Lower leg skin (tissue), 4 donors: ENCODE results near the gene METTL15. TPM values are rescaled to one million over a fixed set of nuclear protein-coding genes. Genes with fewer than 3 reads are reported as not detected.

Experiments used
- DNase-seq, 2 donors: peaks; one replicate each; pipeline ENCODE4 v3.0.0-alpha.2; 2019; ENCODE audit warnings: low spot score in 2 of 2
- H3K4me3 ChIP-seq: fragments of 200-600 bp; sonication (generic); 2 replicates; pipeline ENCODE4 v1.5.1; 2017; ENCODE audit warnings: mild to moderate bottlenecking, low read depth; ENCODE audit not compliant: poor library complexity, severe bottlenecking
- POLR2A ChIP-seq, 2 donors: fragments of 450-650 bp; IDR thresholded peaks; one replicate each; pipeline ENCODE4 v1.6.1; 2016 to 2017; ENCODE audit warnings: antibody characterized with exemption in 2 of 2, mild to moderate bottlenecking in 1 of 2, moderate library complexity in 1 of 2
- WGBS, 2 donors: methylation state at CpG; one replicate each; pipeline ENCODE4 v1.1.5; 2018; 5-methylcytosine and 5-hydroxymethylcytosine counted together
- intact Hi-C: fragments of 100-400 bp; cut with DNase I; formaldehyde crosslinking; loops from one replicate; pipeline ENCODE4 v1.15.0; 2023; ENCODE audit warnings: low total_unique reads
- total RNA-seq, 4 donors: library from RNA; depleted of rRNA; stranded (reverse); fragments of >200 nt; gene quantifications; one replicate each; pipeline ENCODE4 v1.1.0, GENCODE V29; 2016
- TF ChIP-seq, protein P1 (sequence below), 3 donors: fragments of 450-650 bp; IDR thresholded peaks; one replicate each; pipeline ENCODE4 v1.5.1; 2016; ENCODE audit warnings: antibody characterized with exemption in 3 of 3, mild to moderate bottlenecking in 3 of 3, moderate library complexity in 2 of 3

METTL15 gene
- total RNA-seq, 4 donors from 2014 or later = 5.4 to 12.9 (median 8.5) TPM

GRCh38 chr11:28242596-28242995, 134.4 kb downstream of the METTL15 start:
- intact Hi-C loops = no loop called here
- no peak for DNase-seq
- TF ChIP-seq, protein P1, sequence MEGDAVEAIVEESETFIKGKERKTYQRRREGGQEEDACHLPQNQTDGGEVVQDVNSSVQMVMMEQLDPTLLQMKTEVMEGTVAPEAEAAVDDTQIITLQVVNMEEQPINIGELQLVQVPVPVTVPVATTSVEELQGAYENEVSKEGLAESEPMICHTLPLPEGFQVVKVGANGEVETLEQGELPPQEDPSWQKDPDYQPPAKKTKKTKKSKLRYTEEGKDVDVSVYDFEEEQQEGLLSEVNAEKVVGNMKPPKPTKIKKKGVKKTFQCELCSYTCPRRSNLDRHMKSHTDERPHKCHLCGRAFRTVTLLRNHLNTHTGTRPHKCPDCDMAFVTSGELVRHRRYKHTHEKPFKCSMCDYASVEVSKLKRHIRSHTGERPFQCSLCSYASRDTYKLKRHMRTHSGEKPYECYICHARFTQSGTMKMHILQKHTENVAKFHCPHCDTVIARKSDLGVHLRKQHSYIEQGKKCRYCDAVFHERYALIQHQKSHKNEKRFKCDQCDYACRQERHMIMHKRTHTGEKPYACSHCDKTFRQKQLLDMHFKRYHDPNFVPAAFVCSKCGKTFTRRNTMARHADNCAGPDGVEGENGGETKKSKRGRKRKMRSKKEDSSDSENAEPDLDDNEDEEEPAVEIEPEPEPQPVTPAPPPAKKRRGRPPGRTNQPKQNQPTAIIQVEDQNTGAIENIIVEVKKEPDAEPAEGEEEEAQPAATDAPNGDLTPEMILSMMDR (IDR thresholded peaks at IDR 0.05) = no peak
- no peak for TF ChIP-seq POLR2A (IDR thresholded peaks at IDR 0.05)
- 93 to 96% methylated on average over 4 of the region's 4 CpGs for WGBS, 2 donors
- H3K4me3 ChIP-seq = no peak overlapping the region

DNA sequence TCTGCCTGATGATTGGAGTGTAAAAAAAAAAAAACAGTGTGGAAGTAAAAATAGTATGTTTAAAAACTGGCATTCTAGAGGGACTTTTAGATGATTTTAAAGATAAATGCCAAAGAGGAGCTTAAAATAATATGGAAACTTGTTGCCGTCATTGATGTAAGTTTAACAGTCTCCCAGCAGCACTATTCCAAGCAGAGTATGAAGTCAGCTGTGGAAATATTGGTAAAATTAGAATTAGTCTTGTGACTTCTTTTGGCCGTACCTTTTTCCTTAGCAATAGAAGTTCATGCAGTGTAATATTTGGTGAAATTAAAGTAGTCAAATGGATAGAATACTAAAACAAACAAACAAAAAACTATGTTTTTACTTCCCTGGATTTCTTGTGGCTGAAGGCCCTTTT, 134.9 kb downstream of the METTL15 start:
- intact Hi-C loops = no loop called here
- TF ChIP-seq POLR2A (IDR thresholded peaks at IDR 0.05) = no peak
- TF ChIP-seq, protein P1 (IDR thresholded peaks at IDR 0.05) = no peak
- 62 to 70% methylated on average over 2 of the region's 2 CpGs for WGBS, 2 donors
- no peak overlapping the region for H3K4me3 ChIP-seq
- no peak for DNase-seq

GRCh38 chr11:28243581-28243980, 135.4 kb downstream of the METTL15 start:
- DNase-seq = no peak
- no peak for TF ChIP-seq POLR2A (IDR thresholded peaks at IDR 0.05)
- TF ChIP-seq, protein P1 (IDR thresholded peaks at IDR 0.05) = no peak
- no peak overlapping the region for H3K4me3 ChIP-seq
- WGBS, 2 donors = 61 to 67% methylated on average over 2 of the region's 2 CpGs
- intact Hi-C loops = no loop called here

- 95% methylated on average over 2 of the region's 2 CpGs for WGBS, 2 donors
- DNase-seq = no peak
- no peak for TF ChIP-seq POLR2A (IDR thresholded peaks at IDR 0.05)
These were observed 136.9 kb downstream of the METTL15 start for GRCh38 chr11:28245131-28245530.

DNA sequence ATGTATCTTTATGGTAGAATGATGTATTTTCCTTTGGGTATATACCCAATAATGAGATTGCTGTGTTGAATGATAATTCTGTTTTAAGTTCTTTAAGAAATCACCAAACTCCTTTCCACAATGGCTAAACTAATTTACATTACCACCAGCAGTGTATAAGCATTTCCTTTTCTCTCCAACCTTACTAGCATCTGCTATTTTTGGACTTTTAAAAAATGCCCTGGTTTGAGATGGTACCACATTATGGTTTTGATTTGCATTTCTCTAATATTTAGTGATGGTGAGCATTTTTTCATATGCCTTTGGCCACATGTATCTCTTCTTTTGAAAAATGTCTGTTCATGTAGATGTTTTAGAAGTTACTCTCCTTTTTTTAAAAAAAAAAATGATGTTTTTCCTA, 142.0 kb downstream of the METTL15 start:
- H3K4me3 ChIP-seq = no peak overlapping the region
- no peak for DNase-seq
- TF ChIP-seq POLR2A (IDR thresholded peaks at IDR 0.05) = no peak
- intact Hi-C loops = no loop called here

More at GRCh38 chr11:28245131-28245530, 136.9 kb downstream of the METTL15 start:
- intact Hi-C loops = no loop called here
- H3K4me3 ChIP-seq = no peak overlapping the region

DNA sequence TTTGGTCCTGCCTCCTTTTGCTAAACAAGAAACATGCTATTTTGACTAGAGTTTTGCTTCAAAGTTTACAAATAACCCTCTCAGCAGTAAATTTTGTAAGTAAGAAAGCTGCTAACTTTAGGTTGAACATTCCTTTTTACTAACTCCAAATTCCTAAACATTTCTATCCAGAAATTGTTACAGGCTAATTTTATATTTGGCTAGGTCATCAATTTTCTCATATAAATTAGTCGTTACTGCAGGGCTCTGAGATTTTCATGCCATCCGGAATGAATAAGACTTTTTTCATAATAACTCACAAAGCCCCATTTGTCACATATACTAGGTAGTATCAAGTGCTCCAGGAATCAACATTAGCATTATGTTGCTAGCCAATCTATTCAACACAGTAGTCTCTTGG, 143.1 kb downstream of the METTL15 start:
- TF ChIP-seq, protein P1 (IDR thresholded peaks at IDR 0.05) = no peak
- no peak for TF ChIP-seq POLR2A (IDR thresholded peaks at IDR 0.05)
- WGBS, 2 donors = 70 to 78% methylated on average over 2 of the region's 2 CpGs
- no peak overlapping the region for H3K4me3 ChIP-seq
- no peak for DNase-seq
- intact Hi-C loops = no loop called here

DNA sequence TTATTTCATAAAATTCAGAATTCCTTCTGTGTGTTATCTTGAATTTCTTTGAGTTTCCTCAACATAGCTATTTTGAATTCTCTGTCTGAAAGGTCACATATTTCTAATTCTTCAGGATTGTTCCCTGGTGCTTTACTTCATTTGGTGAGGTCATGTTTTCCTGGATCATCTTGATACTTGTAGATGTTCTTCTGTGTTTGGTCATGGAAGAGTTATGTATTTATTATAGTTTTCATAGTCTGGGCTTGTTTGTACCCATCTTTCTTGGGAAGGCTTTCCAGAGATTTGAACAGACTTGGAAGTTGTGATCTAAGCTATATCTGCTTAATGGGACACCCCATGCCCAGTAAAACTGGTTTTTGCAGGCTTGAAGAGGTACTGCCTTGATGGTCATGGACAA, 149.6 kb downstream of the METTL15 start:
- no peak overlapping the region for H3K4me3 ChIP-seq
- no peak for DNase-seq
- intact Hi-C loops = no loop called here
- TF ChIP-seq POLR2A (IDR thresholded peaks at IDR 0.05) = no peak
- TF ChIP-seq, protein P1 (IDR thresholded peaks at IDR 0.05) = no peak
